HG03139 (cell line): ENCODE results near the gene NKX6-2.

ENCODE experiments used
- ATAC-seq: cut with Tn5 transposase; IDR thresholded peaks from one replicate; pipeline ENCODE4 v1.9.1; 2021; ENCODE audit not compliant: unreplicated experiment

NKX6-2 gene

DNA sequence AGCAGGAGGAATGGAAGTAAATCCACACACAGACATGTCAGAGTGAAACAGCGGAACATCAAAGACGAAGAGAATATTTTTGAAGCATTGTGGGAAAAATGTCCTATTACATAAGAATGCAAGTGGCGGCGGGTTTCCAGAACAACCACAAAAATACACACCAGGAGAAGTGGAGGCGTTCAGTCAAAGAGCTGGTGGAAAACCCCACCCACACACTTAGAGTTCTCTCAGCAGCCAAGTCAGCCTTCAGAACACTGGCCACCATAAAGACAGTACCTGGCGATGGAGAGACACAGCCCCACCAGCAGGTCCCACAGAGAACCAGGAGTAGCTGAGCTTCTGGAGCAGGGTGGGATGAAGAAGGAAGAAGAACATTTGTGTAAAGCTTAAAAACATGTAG lies 23.7 kb downstream of the NKX6-2 start:
- no peak for ATAC-seq

DNA sequence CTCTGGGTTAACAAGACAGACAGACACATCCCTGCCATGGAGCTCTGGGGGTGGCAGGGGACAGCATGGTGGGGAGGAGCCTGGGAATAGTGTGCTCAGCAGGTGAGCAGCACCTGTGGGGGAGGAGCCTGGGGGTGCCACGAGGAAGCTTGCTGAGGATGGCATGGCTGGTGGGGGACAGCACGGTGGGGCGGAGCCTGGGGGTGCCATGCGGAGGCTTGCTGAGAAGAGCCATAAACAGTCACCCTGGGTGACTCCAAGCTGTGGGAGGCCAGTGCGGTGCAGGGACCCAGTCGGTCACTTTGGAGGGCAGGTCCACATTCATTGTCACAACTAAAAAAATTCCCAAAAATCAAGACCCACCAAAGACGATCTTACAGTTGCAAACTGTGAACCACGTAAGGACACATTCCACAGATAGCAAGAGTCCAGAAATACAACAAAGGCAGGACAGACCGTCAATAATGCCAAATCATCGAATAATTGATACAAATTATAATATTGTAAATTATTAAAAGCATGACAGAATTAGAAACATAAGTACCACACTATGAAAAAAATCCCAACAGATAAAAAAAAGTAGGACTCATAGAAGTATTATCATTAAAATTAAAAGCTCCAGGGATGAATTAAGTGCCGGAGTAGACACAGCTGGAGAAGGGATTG lies 24.4 kb downstream of the NKX6-2 start:
- ATAC-seq: no peak

DNA sequence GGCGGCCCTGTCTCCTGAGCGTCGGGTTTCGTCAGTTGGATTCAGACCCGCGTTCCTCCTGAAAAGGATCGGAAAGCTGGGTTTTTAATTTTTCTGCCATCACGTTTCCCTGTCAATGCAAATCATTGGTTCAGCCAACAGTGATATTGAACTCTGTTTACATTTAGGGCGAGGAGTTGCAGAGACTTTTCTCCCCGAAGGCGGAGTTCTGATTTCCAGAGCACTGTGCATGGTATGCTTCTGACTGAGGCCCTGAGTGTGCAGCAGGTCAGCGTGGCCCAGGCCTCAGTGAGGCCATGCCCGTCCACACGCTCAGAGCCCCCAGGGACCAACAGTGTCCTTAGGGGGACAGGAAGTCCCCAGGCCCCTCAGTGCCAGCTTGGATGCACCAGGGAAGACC lies 27.1 kb downstream of the NKX6-2 start:
- ATAC-seq: no peak

DNA sequence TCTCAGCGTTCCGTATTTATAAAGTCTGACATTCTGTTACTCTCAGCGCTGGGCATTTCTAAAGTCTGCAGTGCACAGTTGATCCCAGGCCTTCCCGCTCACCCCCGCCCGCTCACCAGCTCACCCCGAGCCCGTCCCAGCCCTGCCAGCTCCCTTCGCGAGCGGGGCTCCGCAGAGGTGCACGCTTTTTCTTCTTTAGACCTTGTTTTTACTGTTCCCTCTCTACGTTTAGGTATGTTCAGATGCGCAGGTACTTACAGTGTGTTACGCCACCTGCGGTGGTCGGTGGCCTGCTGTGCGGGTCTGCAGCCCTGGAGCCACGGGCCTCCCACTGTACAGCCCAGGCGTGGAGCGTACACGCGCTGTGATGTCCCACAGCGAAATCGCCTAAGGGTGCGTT lies 28.8 kb downstream of the NKX6-2 start:
- no peak for ATAC-seq

DNA sequence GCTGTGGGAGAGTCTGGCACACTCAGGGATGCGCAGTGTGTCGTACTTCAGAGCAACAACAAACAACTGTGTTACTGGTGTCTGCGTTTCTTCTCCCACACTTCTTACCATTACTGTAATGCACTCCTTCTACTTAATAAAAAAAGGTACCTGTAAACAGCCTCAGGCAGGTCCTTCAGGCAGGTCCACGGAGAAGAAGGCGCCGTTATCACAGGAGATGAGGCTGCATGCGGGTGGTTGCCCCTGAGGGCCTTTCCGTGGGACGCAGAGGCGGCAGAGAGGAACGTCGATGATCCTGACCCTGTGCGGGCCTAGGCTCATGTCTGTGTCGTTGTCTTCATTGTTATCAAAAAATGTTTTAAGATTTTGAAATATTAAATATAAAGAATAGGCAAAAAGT lies 29.4 kb downstream of the NKX6-2 start:
- ATAC-seq: no peak

DNA sequence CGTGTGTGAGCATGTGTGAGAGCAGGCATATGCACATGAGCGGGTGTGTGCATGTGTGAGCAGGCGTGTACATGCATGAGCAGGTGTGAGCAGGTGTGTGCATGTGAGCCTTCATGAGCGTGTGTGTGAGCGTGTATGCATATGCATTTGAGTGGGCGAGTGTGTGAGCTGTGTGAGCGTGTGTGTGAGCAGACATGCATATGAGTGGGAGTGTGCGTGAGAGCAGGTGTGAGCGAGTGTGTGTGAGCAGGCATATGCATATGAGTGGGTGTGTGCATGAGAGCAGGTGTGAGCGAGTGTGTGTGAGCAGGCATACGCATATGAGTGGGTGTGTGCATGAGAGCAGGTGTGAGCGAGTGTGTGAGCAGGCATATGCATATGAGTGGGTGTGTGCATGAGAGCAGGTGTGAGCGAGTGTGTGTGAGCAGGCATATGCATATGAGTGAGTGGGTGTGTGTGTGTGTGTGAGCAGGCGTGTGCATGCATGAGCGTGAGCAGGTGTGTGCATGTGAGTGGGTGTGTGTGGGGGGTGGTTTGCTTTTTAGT lies 30.7 kb downstream of the NKX6-2 start:
- no peak for ATAC-seq

- ATAC-seq: no peak
These were observed 31.9 kb downstream of the NKX6-2 start for GRCh38 chr10:132754071-132754470.

- no peak for ATAC-seq
These were observed 32.4 kb downstream of the NKX6-2 start for GRCh38 chr10:132753596-132753995.

DNA sequence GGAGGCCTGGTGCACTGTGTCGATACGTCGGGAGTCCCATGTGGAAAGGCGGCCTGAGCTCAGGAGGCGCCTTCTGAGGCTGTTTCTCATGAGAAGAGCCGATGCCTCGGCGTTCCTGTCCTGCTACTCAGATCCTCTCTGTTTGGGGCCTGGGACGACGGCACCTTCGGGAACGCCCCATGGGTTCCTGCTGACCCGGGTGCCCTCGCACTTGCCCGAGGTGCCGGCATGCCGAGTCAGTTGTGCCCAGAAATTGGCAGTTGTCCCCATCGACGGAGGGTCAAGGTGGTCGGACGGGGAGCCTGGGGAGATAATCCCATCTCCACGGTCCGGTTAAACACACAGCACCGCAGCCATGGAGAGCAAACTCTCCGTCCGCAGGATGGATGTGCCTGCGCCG lies 33.0 kb downstream of the NKX6-2 start:
- ATAC-seq: no peak

- ATAC-seq: no peak
These were observed 33.6 kb downstream of the NKX6-2 start for GRCh38 chr10:132752378-132752777.

GRCh38 chr10:132750936-132751335 lies 35.0 kb downstream of the NKX6-2 start:
- ATAC-seq: no peak

DNA sequence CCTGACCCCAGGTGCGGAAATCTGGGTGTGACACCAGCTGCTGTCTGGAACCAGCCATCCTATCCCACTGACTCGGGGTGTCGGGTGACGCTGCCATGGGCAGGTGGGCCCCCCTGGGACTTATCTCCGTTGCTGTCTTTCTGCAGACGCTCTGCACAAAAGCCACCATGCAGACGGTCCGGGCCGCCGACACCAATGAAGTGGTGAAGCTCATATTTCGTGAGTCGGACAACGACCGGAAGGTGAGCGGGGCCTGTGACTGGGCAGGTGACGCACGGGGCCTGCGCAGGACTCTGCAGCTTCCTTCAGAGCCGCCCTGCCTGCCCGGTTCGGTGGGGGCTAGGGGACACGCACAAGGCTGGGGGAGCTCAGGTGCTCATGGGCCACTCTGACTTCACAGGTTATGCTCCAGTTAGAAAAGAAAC lies 36.6 kb downstream of the NKX6-2 start:
- no peak for ATAC-seq

- no peak for ATAC-seq
These were observed 37.2 kb downstream of the NKX6-2 start for GRCh38 chr10:132748545-132749370.

DNA sequence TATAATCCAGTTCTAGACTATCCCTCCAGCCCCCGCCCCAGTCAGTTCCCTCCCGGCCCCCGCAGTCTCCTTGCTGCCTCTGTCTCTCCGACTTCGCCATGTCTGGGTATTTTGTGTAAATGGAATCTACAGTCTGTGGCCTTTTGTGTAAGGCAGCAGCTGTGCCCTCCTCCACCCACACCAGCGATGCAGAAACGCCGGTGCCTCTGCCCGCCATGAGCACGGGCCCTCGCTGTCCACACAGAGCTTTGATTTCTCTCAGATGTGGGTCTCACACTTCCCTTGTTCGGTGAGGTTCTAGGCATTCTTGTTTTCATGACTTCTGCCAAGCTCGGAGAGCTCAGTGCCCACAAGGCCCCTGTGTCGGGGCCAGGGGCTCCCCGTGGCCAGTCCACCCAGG lies 37.8 kb downstream of the NKX6-2 start:
- no peak for ATAC-seq

- no peak for ATAC-seq
These were observed 38.9 kb downstream of the NKX6-2 start for GRCh38 chr10:132746801-132747625.

- no peak for ATAC-seq
These were observed 39.6 kb downstream of the NKX6-2 start for GRCh38 chr10:132746386-132746785.

DNA sequence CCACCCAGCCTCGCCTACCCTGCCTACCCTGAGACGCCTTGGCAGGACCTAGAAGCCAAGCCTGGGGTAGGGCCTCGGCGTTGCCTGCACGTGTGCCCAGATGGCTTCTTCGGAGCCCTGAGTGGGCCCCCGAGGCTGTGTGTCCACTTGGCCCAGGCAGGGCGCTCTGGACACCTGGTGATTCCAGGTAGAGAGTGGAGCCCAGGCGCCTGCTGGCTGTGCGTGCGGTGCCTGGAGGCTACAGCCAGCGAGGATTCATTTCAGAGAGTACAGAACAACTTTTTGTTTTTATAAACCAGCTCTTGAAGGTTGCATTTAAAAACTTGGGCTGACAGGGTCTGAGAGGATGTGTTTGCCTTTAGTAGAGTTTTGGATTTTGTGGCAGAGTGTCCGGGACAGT lies 40.0 kb downstream of the NKX6-2 start:
- ATAC-seq: no peak

GRCh38 chr10:132745511-132745910 lies 40.4 kb downstream of the NKX6-2 start:
- no peak for ATAC-seq

DNA sequence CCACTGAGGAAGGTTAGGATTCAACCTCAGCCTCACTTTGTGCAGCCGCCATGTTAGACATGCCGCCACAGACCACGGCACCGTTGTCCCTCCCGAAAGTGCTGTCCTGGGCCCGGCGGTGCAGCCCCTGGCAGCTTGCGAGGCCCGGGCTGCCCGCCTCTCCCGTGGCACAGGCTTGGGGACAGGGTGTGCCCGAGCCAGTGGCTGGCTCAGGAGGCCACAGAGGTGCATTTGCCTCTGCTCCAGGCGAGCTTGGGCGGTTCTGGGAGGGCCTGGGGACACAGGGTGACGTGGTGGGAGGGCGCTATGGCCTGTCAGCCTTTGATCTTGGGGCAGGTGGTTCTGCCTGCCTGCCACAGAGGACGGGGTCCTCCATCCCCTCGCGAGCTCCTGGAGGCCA lies 41.1 kb downstream of the NKX6-2 start:
- ATAC-seq: no peak

GRCh38 chr10:132743925-132744490 lies 41.9 kb downstream of the NKX6-2 start:
- ATAC-seq: no peak
